ENCODE results near the gene IFNA10.
"Not testable (repeated sequence)": the region's sequence is repeated elsewhere in the genome, so short reads cannot be mapped to it uniquely, and the experiment has no call there.

Gene IFNA10

DNA sequence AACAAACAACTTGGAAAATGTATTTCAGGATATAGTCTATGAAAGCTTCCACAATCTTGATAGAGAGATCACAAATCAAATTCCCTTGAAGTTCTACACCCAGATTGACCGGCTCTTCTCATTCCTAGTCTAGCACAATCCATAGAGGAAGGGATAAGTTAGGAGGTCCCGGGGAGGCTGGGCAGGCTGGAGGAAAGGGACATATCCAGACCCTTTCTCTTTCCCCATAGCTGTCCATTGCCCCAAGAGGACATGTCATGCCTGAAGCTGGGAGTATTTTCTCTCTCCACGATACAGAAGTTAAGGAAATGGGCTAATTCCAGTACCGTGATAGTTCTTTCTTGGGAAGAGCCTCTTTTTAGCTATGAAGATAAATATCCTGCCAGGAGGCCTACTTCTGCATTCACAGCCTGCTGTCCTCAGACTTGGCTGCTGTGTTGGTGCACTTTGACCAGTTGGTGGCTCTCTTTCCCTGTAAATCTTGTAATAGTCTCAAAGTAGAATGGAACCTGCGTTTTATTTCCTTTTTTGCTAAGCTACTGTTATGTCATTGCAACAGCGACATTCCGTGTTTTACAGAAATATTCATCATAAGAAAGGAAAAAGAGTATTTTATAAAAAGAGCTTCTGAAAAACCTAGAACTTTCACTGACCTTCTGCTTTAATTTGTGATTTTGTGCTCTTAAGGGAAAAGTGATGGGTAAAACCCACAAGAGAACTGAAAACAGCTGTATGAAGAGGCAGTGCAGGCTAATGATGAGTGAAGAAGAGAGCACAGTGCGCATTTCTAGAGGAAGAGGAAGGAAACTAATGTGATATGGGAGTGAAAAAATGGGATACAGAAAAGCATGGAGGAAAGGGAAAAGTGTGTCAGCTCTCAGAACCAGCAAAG lies 28.8 kb upstream of the IFNA10 start:
- TF ChIP-seq, protein P1, sequence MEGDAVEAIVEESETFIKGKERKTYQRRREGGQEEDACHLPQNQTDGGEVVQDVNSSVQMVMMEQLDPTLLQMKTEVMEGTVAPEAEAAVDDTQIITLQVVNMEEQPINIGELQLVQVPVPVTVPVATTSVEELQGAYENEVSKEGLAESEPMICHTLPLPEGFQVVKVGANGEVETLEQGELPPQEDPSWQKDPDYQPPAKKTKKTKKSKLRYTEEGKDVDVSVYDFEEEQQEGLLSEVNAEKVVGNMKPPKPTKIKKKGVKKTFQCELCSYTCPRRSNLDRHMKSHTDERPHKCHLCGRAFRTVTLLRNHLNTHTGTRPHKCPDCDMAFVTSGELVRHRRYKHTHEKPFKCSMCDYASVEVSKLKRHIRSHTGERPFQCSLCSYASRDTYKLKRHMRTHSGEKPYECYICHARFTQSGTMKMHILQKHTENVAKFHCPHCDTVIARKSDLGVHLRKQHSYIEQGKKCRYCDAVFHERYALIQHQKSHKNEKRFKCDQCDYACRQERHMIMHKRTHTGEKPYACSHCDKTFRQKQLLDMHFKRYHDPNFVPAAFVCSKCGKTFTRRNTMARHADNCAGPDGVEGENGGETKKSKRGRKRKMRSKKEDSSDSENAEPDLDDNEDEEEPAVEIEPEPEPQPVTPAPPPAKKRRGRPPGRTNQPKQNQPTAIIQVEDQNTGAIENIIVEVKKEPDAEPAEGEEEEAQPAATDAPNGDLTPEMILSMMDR (IDR thresholded peaks at IDR 0.05), result peak; percentile 64

DNA sequence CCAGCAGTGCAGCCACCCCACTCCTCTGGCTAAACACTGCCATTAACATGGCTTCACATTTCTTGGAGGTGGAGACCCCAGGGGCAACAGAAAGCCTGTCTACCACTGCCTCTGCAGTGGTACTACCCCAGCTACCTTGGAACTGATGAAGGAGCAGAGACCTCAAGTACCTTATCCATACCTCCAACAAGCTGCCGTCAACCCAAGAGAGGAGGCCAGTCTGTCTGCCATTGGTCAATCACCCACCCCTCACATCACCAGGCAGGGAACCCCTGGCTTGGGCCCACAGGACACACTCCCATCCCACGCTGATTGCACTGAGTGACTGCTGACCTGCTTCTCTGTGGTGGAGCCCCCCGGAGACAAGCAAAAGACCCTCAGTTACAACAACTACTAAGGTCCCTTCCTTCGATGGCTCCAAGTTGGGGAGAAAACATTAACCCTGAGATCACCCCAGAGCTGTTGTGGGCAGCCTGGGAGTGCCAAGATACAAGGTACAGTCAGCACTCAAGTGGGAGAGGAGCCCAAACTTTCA lies 27.3 kb upstream of the IFNA10 start:
- TF ChIP-seq, protein P1 (IDR thresholded peaks at IDR 0.05), result no peak

DNA sequence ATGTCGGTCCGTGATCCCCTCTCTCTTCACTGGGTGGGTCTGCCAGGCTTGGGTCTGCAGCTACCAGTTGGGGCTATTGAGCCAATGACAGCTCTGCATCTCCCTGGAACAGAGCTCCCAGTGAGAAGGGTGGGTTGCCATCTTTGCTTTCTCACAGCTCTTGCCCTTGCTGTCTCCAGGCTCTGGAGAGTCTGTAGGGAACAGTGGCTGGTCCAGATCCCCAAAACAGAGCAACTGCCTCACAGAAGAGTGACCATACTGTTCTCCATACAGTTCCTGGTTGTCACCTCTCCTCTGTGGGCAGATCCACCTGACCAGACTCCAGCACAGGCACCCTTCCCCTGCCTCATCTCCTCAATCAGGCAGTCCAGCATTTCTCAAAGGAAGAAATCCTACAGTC lies 26.3 kb upstream of the IFNA10 start:
- TF ChIP-seq, protein P1 (IDR thresholded peaks at IDR 0.05), result no peak

- TF ChIP-seq, protein P1 (IDR thresholded peaks at IDR 0.05), result no peak
Measured at GRCh38 chr9:21228122-21228521, 21.2 kb upstream of the IFNA10 start, which contains the start of gene IFNA17. TSS of gene IFNA17 (minus strand) at chr9:21228222. CDS start at chr9:21228173, 49 bp downstream.

- TF ChIP-seq, protein P1 (IDR thresholded peaks at IDR 0.05), result not testable (repeated sequence)
Measured at GRCh38 chr9:21217211-21217610, 10.3 kb upstream of the IFNA10 start, which contains the start of gene IFNA16. TSS of gene IFNA16 (minus strand) at chr9:21217311. CDS start at chr9:21217305, 6 bp downstream.

- TF ChIP-seq, protein P1 (IDR thresholded peaks at IDR 0.05), result no peak
Measured at GRCh38 chr9:21210311-21210710, 3.4 kb upstream of the IFNA10 start.

- TF ChIP-seq, protein P1 (IDR thresholded peaks at IDR 0.05), result no peak
Measured at GRCh38 chr9:21205204-21205603, 1.7 kb downstream of the IFNA10 start.
